SW480 (cell line): Measurements from ENCODE around the gene HES7.
"Not testable (repeated sequence)": the region's sequence is repeated elsewhere in the genome, so short reads cannot be mapped to it uniquely, and the experiment has no call there.

ENCODE experiments used
- DNase-seq: peaks from one replicate; pipeline ENCODE4 v3.0.0-alpha.2; 2016; ENCODE audit warnings: low spot score

HES7 gene

DNA sequence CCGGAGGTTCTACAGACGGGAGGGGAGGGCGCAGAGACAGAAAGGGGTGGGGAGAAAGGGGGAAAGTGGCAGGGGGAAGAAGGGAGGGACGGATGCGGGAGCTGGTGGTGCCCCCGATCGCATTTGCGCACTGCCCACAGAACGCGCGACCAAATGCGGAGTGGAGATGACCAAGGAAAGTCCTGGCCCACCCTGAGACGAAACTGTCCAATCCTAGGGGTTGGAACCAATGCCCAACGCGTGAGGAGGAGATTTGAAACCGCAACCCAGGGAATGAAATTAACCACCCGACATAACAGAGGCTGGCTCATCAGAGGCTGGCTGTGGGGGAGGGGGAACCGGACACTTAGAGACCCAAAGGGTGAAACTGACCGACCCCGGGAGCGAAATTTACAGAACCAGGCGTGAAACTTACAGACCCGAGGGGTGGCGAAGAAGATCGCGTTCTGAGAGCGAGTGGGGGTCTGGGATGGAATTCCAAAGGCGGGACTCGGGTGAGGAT is 1.4 kb downstream of the HES7 start:
- DNase-seq = peak; percentile 70

DNA sequence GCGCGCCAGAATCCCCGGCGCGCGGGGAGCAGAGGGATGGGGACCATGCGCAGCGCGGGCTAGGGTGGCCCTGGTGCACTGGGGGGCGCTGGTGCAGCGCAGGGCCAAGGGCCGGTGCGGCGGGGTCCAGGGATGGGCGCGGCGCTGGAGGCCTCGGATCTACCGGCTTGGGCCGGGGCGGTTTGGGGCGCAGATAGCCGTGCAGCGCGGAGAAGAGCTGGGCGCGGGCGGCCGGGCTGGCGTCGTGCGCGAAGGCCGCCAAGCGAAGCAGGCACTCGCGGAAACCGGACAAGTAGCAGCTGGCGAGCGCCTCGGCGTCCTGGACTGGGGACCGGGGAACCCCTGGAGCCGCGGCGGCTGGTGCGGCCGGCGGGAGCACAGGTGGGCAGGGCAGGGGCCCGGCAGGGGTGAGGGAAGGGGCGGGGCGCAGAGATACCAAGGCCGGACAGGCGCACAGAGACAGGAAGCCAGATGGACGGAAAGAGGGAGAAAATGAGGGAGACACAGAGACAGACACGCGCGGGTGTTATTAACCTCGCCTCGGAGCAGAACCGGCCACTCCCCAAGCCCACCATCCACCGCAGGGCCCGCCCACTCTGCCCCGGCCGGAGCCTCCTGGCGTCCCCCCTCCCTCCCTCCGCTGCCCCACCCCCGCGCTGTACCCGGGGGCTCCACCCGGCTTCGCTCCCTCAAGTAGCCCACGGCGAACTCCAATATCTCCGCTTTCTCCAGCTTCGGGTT is 2.1 kb downstream of the HES7 start:
- DNase-seq = peak; percentile 84

DNA sequence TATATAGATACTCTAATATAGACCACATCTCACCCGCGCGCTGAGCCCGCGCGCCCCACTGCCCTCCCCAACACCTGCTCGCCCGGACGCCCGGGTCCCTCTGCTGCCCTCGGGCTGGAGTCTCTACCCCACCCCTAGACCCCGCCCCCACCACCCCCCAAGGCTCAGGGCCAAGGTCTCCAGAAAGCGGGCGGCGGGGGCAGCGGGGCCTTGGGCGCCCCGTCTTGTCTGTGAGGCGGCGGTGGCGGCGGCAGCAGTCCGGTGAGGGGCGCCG is 2.6 kb downstream of the HES7 start:
- no peak for DNase-seq

DNA sequence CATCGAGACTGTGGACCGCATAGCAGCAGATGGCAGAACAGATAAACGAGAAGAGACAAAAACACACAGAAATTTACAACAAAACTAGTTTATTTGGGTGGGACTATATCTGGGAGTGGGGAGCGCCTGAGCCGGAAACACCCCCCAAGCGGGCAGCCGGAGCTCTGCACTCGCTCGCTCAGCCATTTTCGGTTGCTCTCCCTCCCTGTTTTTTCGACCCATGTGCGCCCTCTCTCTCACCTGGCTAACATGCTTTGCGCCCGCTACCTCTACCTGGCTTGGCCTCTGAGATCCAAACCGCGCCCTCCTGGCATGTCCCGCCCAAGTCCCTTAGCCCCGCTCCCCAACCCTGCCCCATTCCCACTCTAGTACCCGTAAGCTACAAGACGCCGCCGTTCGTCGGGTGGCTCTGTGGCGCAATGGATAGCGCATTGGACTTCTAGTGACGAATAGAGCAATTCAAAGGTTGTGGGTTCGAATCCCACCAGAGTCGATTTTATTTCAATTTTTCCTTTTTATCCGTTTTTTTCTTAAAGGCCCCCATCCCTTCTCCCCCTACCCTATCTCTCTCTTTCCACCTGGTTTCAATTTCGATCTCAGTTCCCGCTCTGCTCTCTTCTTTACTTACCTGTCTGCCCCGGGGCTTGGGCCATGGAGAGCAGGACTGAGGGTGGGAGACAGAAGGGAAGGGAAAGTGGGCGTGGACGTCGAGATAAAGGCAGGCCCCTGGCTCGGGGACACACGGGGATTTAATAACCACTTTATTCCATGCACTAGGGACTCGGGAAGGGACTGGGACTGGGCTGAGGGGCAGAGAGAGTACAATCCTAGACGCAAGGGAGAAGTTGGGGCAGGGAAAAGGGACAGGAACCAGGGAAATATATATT is 3.1 kb downstream of the HES7 start:
- peak; percentile 95 for DNase-seq

DNA sequence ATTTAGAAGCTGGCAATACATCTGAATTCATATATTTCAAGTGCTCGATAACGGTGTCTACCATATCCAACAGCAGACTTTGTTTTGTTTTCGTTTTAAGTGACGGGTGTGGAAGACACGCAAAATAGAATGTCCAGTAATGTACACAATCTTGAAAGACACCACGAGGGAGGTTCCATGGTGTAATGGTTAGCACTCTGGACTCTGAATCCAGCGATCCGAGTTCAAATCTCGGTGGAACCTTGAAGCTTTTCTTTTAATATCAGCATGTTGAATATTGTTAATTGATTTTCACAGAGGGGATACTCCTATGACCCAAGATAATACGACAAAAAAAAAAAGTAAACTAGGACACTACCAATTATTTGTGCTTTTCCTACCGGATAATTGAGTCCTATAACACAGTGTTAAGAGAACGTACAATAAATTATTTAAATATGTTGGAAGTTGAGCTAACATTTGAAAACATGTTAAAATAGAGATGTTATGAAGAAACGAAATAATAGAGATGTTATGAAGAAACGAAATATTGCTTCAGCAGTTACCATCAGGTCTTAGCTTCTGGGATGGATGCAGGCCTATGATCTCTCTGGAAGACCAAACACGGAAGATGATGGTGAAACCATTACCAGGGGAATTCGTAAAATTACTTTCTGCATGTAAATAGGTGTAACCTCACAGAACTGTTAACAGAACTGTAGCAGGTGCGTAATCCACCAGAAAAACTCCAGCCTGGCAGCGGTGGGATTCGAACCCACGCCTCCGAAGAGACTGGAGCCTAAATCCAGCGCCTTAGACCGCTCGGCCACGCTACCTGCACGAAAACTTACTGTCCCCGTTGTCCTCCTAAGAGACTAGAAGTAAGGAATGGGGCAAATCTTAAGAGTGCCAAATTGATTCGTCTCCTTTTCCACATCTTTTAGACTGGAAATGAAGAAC is 4.1 kb downstream of the HES7 start:
- peak; percentile 93 for DNase-seq

DNA sequence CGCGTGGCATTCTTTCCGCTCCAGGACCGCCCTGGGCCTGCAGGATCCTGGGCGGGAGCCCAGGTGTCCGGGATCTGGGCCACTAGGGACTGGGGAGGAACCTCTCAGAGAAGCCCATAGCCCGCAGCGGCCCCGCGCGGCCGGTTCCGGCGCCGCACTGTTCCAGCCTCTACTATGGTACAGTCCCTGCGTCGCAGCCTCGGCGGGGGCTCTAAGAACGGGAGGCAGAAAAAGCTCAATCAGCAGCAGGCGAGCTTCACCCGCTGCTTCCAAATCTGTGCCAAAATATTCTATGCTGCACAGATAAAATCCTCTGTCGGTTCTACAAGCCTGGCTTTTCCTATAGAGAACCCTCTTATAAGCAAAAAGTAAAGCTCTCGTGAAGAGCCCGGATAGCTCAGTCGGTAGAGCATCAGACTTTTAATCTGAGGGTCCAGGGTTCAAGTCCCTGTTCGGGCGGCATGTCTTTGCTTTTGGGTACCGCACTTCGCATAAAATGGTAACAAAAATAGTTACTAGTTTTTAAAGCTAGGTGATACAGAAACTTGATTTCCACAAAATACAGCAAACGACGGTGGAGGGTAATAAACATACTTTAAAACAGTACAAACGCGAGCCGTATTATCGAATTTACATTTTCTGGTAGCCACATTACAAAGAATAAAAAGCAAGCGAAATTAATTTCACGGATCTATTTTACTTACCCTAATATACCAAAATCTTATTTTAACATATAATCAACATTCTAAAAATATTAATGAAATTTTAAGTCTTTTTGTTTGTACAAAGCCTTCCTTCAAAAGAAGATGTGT is 4.9 kb downstream of the HES7 start:
- peak; percentile 89 for DNase-seq

DNA sequence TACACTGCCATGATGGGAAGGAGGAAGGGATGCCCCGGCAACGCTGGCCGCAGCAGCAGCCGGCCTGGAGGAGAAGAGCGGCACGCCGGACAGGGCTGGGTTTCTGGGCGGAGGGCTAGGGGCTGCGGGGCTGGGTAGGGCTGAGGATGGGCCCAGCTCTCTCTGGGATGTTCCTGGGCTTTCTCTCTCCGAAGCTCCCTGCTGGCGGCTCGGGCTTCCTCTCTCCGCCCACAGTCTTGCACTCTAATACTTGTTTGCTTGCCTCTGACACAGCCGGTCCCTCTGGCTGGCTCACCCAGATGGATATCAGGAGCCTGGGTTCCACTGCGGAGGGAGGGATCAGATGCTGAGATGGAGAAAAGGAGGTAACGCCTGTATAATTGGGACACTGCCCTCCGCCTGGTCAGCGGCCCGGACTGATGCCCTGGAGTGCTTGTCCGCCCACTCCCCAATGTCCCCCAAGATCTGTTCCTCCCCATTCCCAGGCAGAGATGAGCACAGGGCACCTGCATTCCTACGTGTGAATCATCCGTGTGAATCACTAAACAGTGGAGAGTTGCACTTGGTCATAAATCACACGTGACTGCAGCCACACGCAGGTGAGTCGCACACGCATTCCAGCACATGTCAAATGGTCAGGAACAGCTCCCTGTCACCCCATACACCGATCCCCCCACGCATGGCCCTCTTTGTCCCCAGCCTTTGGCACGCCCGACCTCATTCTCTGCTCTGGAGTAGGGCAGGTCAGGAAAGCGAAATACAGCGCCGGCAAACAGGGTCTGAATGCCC is 5.7 kb downstream of the HES7 start, which contains the start of gene ALOXE3:
ALOXE3 (minus strand) TSS at position 535 of the 789 bp plus-strand sequence; CDS start at position 11, 524 bp downstream.
- DNase-seq = peak; percentile 97

DNA sequence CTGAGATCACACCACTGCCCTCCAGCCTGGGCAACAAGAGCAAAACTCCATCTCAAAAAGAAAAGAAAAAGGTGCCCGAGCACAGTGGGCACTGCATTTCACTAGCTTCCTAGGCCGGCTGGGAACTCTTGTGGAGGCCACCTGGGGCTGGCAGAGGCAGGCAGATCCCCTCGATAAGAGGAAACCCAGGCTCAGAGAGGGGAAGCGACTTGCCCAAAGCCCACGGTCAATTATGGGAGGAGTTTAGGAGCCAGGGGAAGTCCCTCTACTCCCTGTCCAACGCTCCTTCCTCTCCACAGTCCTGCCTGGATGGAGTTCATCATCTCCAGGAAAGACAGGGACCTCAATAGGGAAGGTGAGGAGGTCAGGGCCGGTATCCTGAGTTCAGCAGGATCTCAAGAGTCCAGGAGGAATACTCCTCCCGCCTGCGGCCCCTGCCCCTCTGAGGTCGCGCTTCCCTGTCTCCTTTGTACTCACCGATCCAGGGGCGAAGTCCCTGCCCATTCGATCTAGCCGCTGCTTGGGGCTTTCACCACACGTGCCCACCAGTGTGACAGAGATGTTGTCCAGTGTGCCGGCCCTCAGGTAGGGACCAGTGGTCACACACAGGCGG is 6.4 kb downstream of the HES7 start:
- DNase-seq = peak; percentile 30

DNA sequence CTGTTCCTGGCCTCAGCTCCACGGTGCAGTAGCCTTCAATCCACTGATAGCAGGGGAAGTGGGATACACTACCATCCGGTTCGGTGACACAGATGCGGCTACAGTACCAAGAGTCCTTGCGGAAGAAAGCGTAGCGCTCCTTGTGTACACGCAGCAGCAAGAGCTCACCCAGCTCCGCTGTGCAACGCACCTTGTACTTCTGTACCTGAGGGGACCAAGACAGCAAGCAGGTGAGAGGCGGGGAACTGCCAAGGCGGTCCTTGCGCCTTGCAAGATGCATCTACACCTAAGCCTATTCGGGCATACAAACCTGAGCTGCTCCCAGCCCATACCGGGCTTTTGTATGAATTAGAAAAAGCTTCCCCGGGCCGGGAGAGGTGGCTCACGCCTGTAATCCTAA is 7.1 kb downstream of the HES7 start:
- no peak for DNase-seq

DNA sequence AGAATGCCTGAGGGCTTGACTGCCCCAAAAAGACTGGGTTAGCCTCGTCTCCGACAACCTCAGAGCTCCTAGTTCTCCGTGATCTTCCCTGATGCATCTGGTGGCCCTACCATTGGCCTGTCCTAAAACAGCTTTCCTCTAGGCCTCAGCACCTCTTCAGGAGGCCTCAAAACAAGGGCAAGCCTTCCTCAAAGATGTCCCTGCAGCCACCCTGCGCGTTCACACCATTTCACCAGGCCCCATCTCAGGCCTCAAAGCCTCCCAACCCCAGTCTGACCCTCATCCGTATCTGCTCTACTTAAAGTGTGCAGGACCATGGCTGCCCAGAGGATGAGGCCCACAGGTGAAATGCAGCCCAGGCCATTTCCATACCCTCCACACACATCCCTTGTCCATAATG is 13.0 kb downstream of the HES7 start:
- no peak for DNase-seq

DNA sequence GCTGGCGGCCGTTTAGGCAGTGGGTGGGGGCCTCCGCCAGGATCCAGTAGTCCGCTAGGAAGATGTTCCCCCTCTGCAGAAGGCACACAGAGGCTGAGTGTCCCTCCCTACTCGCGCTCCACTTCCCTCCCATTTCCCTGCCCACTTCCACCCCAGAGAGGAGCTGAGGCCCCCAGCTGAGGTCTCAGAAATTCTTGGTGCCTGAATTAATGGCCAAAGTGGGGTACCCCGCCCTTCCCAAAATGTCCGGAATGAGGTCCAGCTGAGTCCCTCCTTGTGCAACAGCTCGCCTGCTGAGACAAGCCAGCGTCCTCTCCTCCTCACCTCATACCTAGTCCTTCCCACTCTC is 13.5 kb downstream of the HES7 start:
- DNase-seq = no peak

DNA sequence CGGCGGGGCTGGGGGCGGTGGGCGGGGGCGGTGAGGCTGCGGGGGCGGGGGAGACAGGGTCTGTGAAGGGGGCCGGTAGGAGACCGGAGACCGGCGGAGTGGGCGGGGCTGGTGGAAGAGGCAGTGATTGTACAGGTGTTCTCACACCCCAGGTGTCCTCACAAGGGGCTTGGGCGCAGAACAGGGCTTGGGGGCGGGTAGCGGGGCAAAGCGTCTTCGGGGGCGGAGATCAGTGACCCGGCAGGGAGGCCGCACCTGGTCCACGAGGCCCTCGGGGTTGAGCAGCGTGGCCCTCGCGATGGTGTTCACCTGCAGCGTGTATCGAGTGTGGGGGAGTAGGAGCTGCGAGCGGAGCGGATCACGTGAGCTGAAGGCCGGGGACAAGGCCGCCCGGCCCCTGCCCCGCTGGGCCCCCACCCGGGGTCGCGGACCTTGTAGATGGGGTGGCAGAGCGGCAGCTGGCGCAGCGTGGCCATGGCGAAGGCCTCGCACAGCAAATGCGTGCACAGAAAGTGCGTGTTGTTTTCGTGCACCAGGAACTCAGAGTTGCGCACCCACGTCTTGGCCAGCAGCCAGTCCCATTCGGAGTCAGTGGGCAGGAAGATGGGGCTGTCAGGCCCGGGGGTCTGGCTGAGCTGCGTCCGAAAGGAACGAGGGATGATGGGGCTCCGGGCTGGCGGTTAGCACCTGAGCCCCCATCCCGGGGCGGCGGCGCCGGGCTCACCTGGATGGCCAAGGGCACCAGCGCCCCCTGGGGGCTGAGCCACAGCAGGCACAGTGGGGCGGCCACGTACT is 14.0 kb downstream of the HES7 start:
- DNase-seq = peak; percentile 50

DNA sequence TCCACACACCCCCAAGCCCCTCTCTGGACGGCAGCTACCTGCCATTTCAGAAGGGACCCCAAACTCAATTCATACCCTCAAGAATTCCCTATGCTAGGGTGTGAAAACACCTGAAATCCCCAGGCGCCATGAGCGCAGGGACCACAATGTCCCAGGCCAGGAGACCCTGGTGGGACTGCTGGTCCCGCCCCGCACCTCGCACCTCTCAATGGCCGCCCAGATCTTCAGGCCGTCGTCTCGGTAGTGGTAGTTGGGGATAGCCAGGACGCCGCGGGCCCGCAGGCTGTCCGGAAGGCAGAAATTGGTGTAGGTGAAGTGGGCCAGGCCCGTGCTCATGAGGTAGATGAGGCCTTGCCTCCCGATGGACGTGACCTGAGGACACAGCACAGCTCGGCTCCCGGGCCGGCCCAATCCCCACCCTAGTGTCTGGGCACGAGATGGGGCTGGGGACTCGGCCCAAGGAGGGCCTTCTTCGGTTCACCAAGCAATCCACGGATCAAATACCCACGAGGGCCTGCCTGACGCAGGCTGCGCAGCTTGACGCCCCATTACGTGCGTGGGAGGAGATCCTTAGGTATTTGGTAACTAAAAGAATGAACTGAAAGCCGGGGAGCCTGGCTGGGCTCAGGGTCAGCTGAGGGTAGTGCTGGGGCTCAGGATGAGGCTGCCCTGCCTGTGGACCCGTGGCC is 14.8 kb downstream of the HES7 start:
- DNase-seq = no peak

DNA sequence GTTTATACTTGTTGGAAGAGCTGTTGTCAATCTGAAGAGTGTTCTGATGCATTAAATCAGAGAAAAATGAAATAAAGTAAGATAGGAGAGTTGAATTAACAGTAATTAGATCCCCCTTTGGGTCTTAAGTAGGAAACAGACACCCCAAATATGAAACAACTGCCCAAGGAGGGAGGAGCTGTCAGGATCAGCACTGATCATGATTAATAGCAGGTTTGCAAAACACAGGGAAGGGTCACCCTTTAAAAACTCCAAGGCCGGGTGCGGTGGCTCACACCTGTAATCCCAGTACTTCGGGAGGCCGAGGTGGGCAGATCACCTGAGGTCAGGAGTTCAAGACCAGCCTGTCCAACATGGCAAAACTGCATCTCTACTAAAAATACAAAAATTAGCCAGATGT is 16.9 kb downstream of the HES7 start:
- DNase-seq = not testable (repeated sequence)

DNA sequence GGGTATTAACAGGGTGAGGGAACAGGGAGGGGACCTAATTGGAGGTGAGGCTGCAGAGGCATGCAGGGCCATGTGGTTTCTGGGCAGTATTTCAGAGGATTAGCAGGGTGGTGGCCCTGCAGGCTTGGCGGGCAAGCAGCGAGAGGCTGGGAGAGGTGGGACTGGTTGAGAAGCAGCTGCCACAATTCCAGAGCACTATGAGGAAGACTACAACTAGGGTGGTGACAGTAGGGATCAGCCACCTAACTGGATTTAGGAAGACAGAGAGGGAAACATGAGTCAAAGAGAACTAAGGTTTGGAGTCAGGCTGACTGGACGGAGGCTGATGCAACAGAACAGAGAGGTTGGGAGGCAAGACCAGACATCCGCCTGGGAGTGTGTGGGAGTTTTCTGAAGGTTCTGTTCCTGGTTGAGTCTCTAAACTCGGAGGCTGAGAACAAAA is 17.9 kb downstream of the HES7 start:
- DNase-seq = peak; percentile 78

DNA sequence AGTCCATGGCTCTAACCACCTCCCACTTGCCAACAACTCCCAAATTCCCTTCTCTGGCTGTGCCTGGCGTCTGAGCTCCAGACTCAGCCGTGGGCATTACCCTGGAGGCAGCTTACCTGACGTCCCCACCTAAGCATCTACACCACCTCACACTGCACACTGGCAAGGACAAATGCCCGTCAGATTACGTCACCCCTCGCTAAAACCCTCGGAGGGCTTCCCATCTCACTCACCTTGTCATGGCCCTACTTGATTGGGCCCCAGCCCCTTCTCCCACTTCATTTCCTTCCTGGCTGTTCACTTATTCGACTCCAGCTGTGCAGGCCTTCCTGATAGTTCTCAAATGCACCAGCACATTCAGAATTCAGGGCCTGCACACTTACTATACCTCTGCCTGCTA is 19.0 kb downstream of the HES7 start:
- DNase-seq = no peak

DNA sequence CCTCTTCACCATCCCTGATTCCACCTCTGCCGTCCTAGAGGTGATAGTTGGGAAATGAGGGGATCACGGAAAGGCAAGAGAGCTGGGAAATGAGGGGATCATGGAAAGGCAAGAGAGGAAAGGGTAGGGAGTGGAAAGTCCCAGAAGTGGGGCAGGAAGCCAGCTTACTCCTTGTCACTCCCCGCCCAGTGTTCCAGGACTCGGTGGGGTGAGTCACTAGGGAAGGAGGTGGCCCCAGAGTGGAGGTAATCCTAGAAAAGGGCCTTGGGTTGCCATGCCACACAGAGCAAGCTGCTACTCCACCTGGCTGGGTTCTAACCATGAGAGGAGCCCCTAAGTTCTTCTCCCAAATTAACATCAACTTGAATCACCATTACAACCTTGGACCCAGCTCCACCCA is 20.4 kb downstream of the HES7 start:
- DNase-seq = no peak

DNA sequence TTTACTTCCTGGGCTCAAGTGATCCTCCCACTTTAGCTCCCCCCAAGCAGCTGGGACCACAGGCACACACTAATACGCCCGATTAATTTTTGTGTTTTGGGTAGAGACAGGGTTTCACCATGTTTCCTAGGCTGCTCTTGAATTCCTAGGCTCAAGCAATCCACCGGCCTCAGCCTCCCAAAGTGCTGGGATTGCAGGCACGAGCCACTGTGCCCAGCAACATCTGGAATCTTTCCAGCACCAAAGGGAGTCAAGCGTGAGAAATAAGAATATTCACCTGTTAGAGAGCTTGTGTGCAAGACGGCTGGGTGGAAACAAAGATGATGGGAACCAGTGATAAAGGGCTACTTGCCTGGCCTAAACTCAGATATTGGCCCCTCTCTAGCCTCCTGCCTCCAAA is 22.2 kb downstream of the HES7 start:
- no peak for DNase-seq

DNA sequence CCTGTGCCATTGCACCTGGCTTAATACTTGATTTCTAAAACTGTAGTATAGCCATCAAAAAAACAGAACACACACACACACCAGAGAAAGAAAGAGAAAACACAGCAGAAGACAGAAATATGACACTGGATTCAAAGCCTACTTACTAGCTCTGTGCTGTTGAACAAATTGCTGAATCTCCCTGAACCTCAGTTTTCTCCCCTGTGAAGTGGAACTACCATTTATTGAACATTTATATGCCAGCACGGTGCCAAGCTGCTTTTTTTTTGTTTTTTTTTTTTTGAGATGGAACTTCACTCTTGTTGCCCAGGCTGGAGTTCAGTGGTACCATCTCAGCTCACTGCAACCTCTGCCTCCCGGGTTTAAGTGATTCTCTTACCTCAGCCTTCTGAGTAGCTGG is 23.1 kb downstream of the HES7 start:
- no peak for DNase-seq
